Lower leg skin (tissue), 4 donors: Measurements from ENCODE around the gene CREB5. TPM values are rescaled to one million over a fixed set of nuclear protein-coding genes. Genes with fewer than 3 reads are reported as not detected.

Experiments used
- DNase-seq, 2 donors: peaks; one replicate each; pipeline ENCODE4 v3.0.0-alpha.2; 2019; ENCODE audit warnings: low spot score in 2 of 2
- H3K4me3 ChIP-seq: fragments of 200-600 bp; sonication (generic); 2 replicates; pipeline ENCODE4 v1.5.1; 2017; ENCODE audit warnings: mild to moderate bottlenecking, low read depth; ENCODE audit not compliant: poor library complexity, severe bottlenecking
- CTCF ChIP-seq, 3 donors: fragments of 450-650 bp; IDR thresholded peaks; one replicate each; pipeline ENCODE4 v1.5.1; 2016; ENCODE audit warnings: antibody characterized with exemption in 3 of 3, mild to moderate bottlenecking in 3 of 3, moderate library complexity in 2 of 3
- POLR2A ChIP-seq, 2 donors: fragments of 450-650 bp; IDR thresholded peaks; one replicate each; pipeline ENCODE4 v1.6.1; 2016 to 2017; ENCODE audit warnings: antibody characterized with exemption in 2 of 2, mild to moderate bottlenecking in 1 of 2, moderate library complexity in 1 of 2
- WGBS, 2 donors: methylation state at CpG; one replicate each; pipeline ENCODE4 v1.1.5; 2018; 5-methylcytosine and 5-hydroxymethylcytosine counted together
- intact Hi-C: fragments of 100-400 bp; cut with DNase I; formaldehyde crosslinking; loops from one replicate; pipeline ENCODE4 v1.15.0; 2023; ENCODE audit warnings: low total_unique reads
- total RNA-seq, 4 donors: library from RNA; depleted of rRNA; stranded (reverse); fragments of >200 nt; gene quantifications; one replicate each; pipeline ENCODE4 v1.1.0, GENCODE V29; 2016

Gene CREB5
- total RNA-seq, 4 donors from 2014 or later: 2.5 to 15.0 (median 5.4) TPM

GRCh38 chr7:28488061-28488791 is 75.9 kb downstream of the CREB5 start:
- intact Hi-C loops: no loop called here
- 43 to 58% methylated on average over 9 of the region's 9 CpGs for WGBS, 2 donors
- no peak for TF ChIP-seq CTCF (IDR thresholded peaks at IDR 0.05)
- TF ChIP-seq POLR2A (IDR thresholded peaks at IDR 0.05): no peak
- no peak for DNase-seq
- H3K4me3 ChIP-seq: no peak overlapping the region

GRCh38 chr7:28490831-28491230 is 78.5 kb downstream of the CREB5 start:
- no peak for TF ChIP-seq POLR2A (IDR thresholded peaks at IDR 0.05)
- TF ChIP-seq CTCF (IDR thresholded peaks at IDR 0.05): no peak
- no peak for DNase-seq
- WGBS, 2 donors: 86 to 95% methylated on average over 11 of the region's 11 CpGs
- H3K4me3 ChIP-seq: no peak overlapping the region
- intact Hi-C loops: no loop called here

- TF ChIP-seq CTCF (IDR thresholded peaks at IDR 0.05) (no peak), POLR2A (IDR thresholded peaks at IDR 0.05) (no peak)
- intact Hi-C loops: no loop called here
- DNase-seq: no peak
- no peak overlapping the region for H3K4me3 ChIP-seq
Measured at GRCh38 chr7:28493477-28493876, 81.2 kb downstream of the CREB5 start.

GRCh38 chr7:28497009-28497408 is 84.7 kb downstream of the CREB5 start:
- no peak for TF ChIP-seq CTCF (IDR thresholded peaks at IDR 0.05)
- TF ChIP-seq POLR2A (IDR thresholded peaks at IDR 0.05): no peak
- intact Hi-C loops: no loop called here
- 63 to 73% methylated on average over 2 of the region's 2 CpGs for WGBS, 2 donors
- DNase-seq: no peak
- no peak overlapping the region for H3K4me3 ChIP-seq

GRCh38 chr7:28498636-28499035 is 86.3 kb downstream of the CREB5 start:
- H3K4me3 ChIP-seq: no peak overlapping the region
- 93 to 95% methylated on average over 4 of the region's 4 CpGs for WGBS, 2 donors
- no peak for DNase-seq
- no peak for TF ChIP-seq CTCF (IDR thresholded peaks at IDR 0.05)
- TF ChIP-seq POLR2A (IDR thresholded peaks at IDR 0.05): no peak
- intact Hi-C loops: no loop called here

GRCh38 chr7:28500138-28500537 is 87.8 kb downstream of the CREB5 start:
- no peak overlapping the region for H3K4me3 ChIP-seq
- intact Hi-C loops: no loop called here
- no peak for TF ChIP-seq POLR2A (IDR thresholded peaks at IDR 0.05)
- no peak for TF ChIP-seq CTCF (IDR thresholded peaks at IDR 0.05)
- 74 to 81% methylated on average over 5 of the region's 5 CpGs for WGBS, 2 donors
- no peak for DNase-seq
